Trophoblast cell (in vitro differentiated cells and primary cell): ENCODE data around the gene SPATA18.

ENCODE experiments used
- DNase-seq, 2 donors: peaks; one replicate each; pipeline ENCODE4 v3.0.0-alpha.2; 2016
- H2AFZ ChIP-seq: 2 replicates; pipeline ENCODE4 v1.6.1; 2013; ENCODE audit warnings: low read length, moderate library complexity, mild to moderate bottlenecking; ENCODE audit not compliant: insufficient read depth, poor library complexity
- H2AK5ac ChIP-seq: 2 replicates; pipeline ENCODE4 v1.6.1; 2013; ENCODE audit warnings: mild to moderate bottlenecking, low read length
- H2BK120ac ChIP-seq: 2 replicates; pipeline ENCODE4 v1.6.1; 2013; ENCODE audit warnings: low read length, mild to moderate bottlenecking, moderate library complexity; ENCODE audit not compliant: insufficient read depth, poor library complexity
- H2BK12ac ChIP-seq: 2 replicates; pipeline ENCODE4 v1.6.1; 2013; ENCODE audit warnings: mild to moderate bottlenecking, low read length, moderate library complexity
- H2BK5ac ChIP-seq: 2 replicates; pipeline ENCODE4 v1.6.1; 2013; ENCODE audit warnings: low read length, low read depth, moderate library complexity, mild to moderate bottlenecking; ENCODE audit not compliant: poor library complexity
- H3K14ac ChIP-seq: 2 replicates; pipeline ENCODE4 v1.6.1; 2013; ENCODE audit warnings: mild to moderate bottlenecking, low read length
- H3K18ac ChIP-seq: 2 replicates; pipeline ENCODE4 v1.6.1; 2013; ENCODE audit warnings: mild to moderate bottlenecking, low read length
- H3K23ac ChIP-seq: 2 replicates; pipeline ENCODE4 v1.6.1; 2013; ENCODE audit warnings: low read length
- H3K27ac ChIP-seq: 2 replicates; pipeline ENCODE4 v1.5.1; 2013; ENCODE audit warnings: low read depth, mild to moderate bottlenecking, inconsistent platforms, low read length, moderate library complexity
- H3K27me3 ChIP-seq: 2 replicates; pipeline ENCODE4 v1.6.1; 2013; ENCODE audit warnings: inconsistent platforms, mild to moderate bottlenecking, low read length, moderate library complexity; ENCODE audit not compliant: insufficient read depth
- H3K36me3 ChIP-seq, 2 experiments: 1 replicate in 1 of 2; 2 replicates in 1 of 2; pipeline ENCODE4 v1.6.1; 2013; ENCODE audit warnings: low read length in 2 of 2, mild to moderate bottlenecking in 2 of 2, moderate library complexity in 1 of 2; ENCODE audit not compliant: insufficient read depth in 2 of 2, control insufficient read depth in 1 of 2
- H3K4ac ChIP-seq: 2 replicates; pipeline ENCODE4 v1.6.1; 2013; ENCODE audit warnings: low read depth, mild to moderate bottlenecking, low read length, moderate library complexity
- H3K4me1 ChIP-seq, 2 experiments: 1 replicate in 1 of 2; 2 replicates in 1 of 2; pipeline ENCODE4 v1.6.1; 2013; ENCODE audit warnings: low read length in 2 of 2, mild to moderate bottlenecking in 2 of 2, moderate library complexity in 1 of 2; ENCODE audit not compliant: insufficient read depth in 2 of 2, control insufficient read depth in 1 of 2
- H3K4me2 ChIP-seq: 2 replicates; pipeline ENCODE4 v1.6.1; 2013; ENCODE audit warnings: inconsistent platforms, mild to moderate bottlenecking, low read length, moderate library complexity
- H3K4me3 ChIP-seq: 2 replicates; pipeline ENCODE4 v1.5.1; 2013; ENCODE audit warnings: mild to moderate bottlenecking, low read depth, low read length, inconsistent platforms
- H3K79me1 ChIP-seq: one replicate; pipeline ENCODE4 v1.6.1; 2013; ENCODE audit warnings: low read length
- H3K79me2 ChIP-seq: 2 replicates; pipeline ENCODE4 v1.6.1; 2013; ENCODE audit warnings: low read length, mild to moderate bottlenecking; ENCODE audit not compliant: control insufficient read depth, insufficient read depth, poor library complexity
- H3K9ac ChIP-seq: 2 replicates; pipeline ENCODE4 v1.6.1; 2013; ENCODE audit warnings: mild to moderate bottlenecking, low read length
- H3K9me3 ChIP-seq: 2 replicates; pipeline ENCODE4 v1.6.1; 2013; ENCODE audit warnings: low read depth, mild to moderate bottlenecking, control low read depth, inconsistent platforms, low read length; ENCODE audit not compliant: insufficient read depth
- H4K12ac ChIP-seq: 2 replicates; pipeline ENCODE4 v1.6.1; 2013; ENCODE audit warnings: low read depth, mild to moderate bottlenecking, low read length, moderate library complexity
- H4K8ac ChIP-seq: 2 replicates; pipeline ENCODE4 v1.6.1; 2013; ENCODE audit warnings: low read depth, mild to moderate bottlenecking, low read length, moderate library complexity
- H4K91ac ChIP-seq: one replicate; pipeline ENCODE4 v1.6.1; 2013; ENCODE audit warnings: low read depth, mild to moderate bottlenecking, low read length, moderate library complexity
- WGBS: extraction: QIAGEN DNeasy Blood & Tissue Kit; methylation state at CpG from one replicate; pipeline ENCODE4 v1.1.7; 2013; ENCODE audit warnings: missing lambda C conversion rate; ENCODE audit not compliant: insufficient read length, insufficient coverage; ENCODE audit errors: extremely low coverage; 5-methylcytosine and 5-hydroxymethylcytosine counted together

The SPATA18 gene

DNA sequence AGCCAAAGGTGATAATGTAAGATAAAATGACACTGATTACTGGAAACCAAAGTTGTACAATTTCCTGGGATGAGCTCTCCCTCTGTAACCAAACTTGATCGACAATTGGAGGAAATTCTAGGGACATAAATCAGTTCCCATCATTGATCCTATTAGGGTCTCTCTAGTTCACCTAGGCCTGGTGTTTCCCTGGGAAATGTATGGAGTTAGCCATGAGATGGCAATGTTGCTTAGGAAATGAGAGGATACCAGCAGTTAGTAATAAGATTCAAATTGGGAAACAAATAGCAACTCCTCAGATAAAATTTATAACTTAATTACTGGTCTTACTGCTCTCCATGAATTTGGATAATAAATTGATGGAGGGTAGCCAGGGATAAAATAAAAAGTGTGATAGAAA lies 52.2 kb downstream of the SPATA18 start:
- no peak overlapping the region for H3K4me2 ChIP-seq
- H3K4ac ChIP-seq = no peak overlapping the region
- no peak overlapping the region for H3K18ac ChIP-seq
- DNase-seq = peak in 1 of 2 donors; percentile 18
- no peak overlapping the region for H3K9ac ChIP-seq
- H3K4me1 ChIP-seq = no peaks in the 10 kb centered on the region
- no peak overlapping the region for H2AK5ac ChIP-seq
- H2BK120ac ChIP-seq = no peak overlapping the region
- H3K23ac ChIP-seq = no peak overlapping the region
- no peaks in the 10 kb centered on the region for H3K79me1 ChIP-seq
- no peak overlapping the region for H2AFZ ChIP-seq
- no peak overlapping the region for H3K4me3 ChIP-seq
- no peak overlapping the region for H4K91ac ChIP-seq
- no peaks in the 10 kb centered on the region for H3K9me3 ChIP-seq
- H4K12ac ChIP-seq = no peak overlapping the region
- H3K79me2 ChIP-seq = no peaks in the 10 kb centered on the region
- H3K27me3 ChIP-seq = no peaks in the 10 kb centered on the region
- no peak overlapping the region for H2BK12ac ChIP-seq
- no peak overlapping the region for H4K8ac ChIP-seq
- H3K36me3 ChIP-seq = no peaks in the 10 kb centered on the region
- no peak overlapping the region for H2BK5ac ChIP-seq
- H3K27ac ChIP-seq = no peak overlapping the region
- H3K14ac ChIP-seq = no peak overlapping the region
- WGBS = no CpG with 5 or more reads among the region's 1 CpG

- no peak overlapping the region for H3K14ac ChIP-seq
- whole genome bisulfite sequencing = no CpG with 5 or more reads among the region's 5 CpGs
- no peaks in the 10 kb centered on the region for H3K4me1 ChIP-seq
- no peak for DNase-seq
- H3K4me3 ChIP-seq = no peak overlapping the region
- no peak overlapping the region for H2AK5ac ChIP-seq
- H4K12ac ChIP-seq = no peak overlapping the region
- H3K23ac ChIP-seq = no peak overlapping the region
- no peak overlapping the region for H3K4ac ChIP-seq
- H3K18ac ChIP-seq = no peak overlapping the region
- no peak overlapping the region for H3K27ac ChIP-seq
- H2BK5ac ChIP-seq = no peak overlapping the region
- no peak overlapping the region for H3K9ac ChIP-seq
- no peak overlapping the region for H2BK12ac ChIP-seq
- no peak overlapping the region for H2AFZ ChIP-seq
- H3K79me2 ChIP-seq = no peaks in the 10 kb centered on the region
- H2BK120ac ChIP-seq = no peak overlapping the region
- no peak overlapping the region for H4K91ac ChIP-seq
- H4K8ac ChIP-seq = no peak overlapping the region
- H3K9me3 ChIP-seq = no peaks in the 10 kb centered on the region
- H3K27me3 ChIP-seq = no peaks in the 10 kb centered on the region
- no peaks in the 10 kb centered on the region for H3K36me3 ChIP-seq
- H3K4me2 ChIP-seq = no peak overlapping the region
- no peaks in the 10 kb centered on the region for H3K79me1 ChIP-seq
These were observed 54.2 kb downstream of the SPATA18 start for GRCh38 chr4:52105276-52105675.

DNA sequence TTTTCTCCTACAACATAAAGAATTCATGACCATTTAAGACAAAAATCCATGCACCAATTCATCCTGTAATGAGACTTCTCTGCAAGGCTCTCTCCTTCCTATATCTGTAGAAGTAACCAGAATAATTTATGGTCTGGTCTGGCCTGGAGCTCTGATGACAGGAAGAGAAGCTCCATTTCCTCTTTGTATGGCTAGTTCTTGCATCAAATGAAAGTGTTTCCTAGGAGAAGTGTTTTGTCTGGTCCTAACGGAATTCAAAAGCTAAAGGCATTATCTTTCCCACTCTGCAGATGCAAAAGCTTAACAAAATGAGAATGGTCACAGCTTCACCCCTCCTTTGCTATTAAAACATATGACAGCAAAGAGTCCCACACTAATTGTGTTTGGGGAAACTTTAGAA lies 55.1 kb downstream of the SPATA18 start:
- H3K4me2 ChIP-seq = no peak overlapping the region
- no peaks in the 10 kb centered on the region for H3K79me2 ChIP-seq
- no peaks in the 10 kb centered on the region for H3K9me3 ChIP-seq
- H4K12ac ChIP-seq = no peak overlapping the region
- no peak overlapping the region for H2BK120ac ChIP-seq
- no peaks in the 10 kb centered on the region for H3K4me1 ChIP-seq
- no peak overlapping the region for H4K8ac ChIP-seq
- H3K14ac ChIP-seq = no peak overlapping the region
- no peak overlapping the region for H3K27ac ChIP-seq
- no peaks in the 10 kb centered on the region for H3K79me1 ChIP-seq
- H3K36me3 ChIP-seq = no peaks in the 10 kb centered on the region
- H4K91ac ChIP-seq = no peak overlapping the region
- no peaks in the 10 kb centered on the region for H3K27me3 ChIP-seq
- WGBS = no CpG with 5 or more reads among the region's 1 CpG
- no peak overlapping the region for H3K9ac ChIP-seq
- H2BK5ac ChIP-seq = no peak overlapping the region
- H2BK12ac ChIP-seq = no peak overlapping the region
- no peak overlapping the region for H2AK5ac ChIP-seq
- H3K4me3 ChIP-seq = no peak overlapping the region
- DNase-seq = no peak
- H3K23ac ChIP-seq = no peak overlapping the region
- no peak overlapping the region for H3K18ac ChIP-seq
- no peak overlapping the region for H2AFZ ChIP-seq
- no peak overlapping the region for H3K4ac ChIP-seq

DNA sequence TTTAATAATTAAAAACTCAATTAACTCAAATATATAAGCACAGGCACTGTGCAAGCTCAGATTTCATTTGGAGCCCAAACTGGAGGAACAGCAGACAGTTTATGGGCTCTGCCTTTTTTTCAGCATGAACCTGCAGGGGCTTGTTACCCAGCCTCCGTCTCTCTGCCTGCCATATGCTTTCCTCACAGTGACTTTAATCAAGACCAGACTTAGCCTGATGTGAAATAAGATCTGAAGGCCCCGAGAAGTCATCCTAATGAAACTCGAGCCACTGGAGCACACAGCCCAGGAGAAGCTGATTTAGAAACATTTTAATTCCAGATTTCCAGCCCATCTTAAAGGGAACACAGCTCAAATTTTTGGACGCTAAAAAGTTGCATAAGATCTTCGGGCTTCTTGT lies 55.6 kb downstream of the SPATA18 start:
- no peak overlapping the region for H4K8ac ChIP-seq
- no peak overlapping the region for H3K4me3 ChIP-seq
- H3K79me1 ChIP-seq = no peaks in the 10 kb centered on the region
- H4K12ac ChIP-seq = no peak overlapping the region
- DNase-seq = no peak
- no peaks in the 10 kb centered on the region for H3K9me3 ChIP-seq
- no peak overlapping the region for H3K9ac ChIP-seq
- H3K18ac ChIP-seq = no peak overlapping the region
- no peak overlapping the region for H3K14ac ChIP-seq
- no peak overlapping the region for H3K23ac ChIP-seq
- H2AFZ ChIP-seq = no peak overlapping the region
- no peak overlapping the region for H2BK120ac ChIP-seq
- H3K4ac ChIP-seq = no peak overlapping the region
- no peak overlapping the region for H2BK5ac ChIP-seq
- H3K4me1 ChIP-seq = no peaks in the 10 kb centered on the region
- H3K79me2 ChIP-seq = no peaks in the 10 kb centered on the region
- H4K91ac ChIP-seq = no peak overlapping the region
- no peaks in the 10 kb centered on the region for H3K36me3 ChIP-seq
- H3K4me2 ChIP-seq = no peak overlapping the region
- no peak overlapping the region for H3K27ac ChIP-seq
- no peak overlapping the region for H2AK5ac ChIP-seq
- H3K27me3 ChIP-seq = no peaks in the 10 kb centered on the region
- no CpG with 5 or more reads among the region's 5 CpGs for WGBS
- no peak overlapping the region for H2BK12ac ChIP-seq
